ENCODE data around the gene COL8A2.

- TF ChIP-seq CTCF (IDR thresholded peaks at IDR 0.05 in 4 of 5, conservative IDR thresholded peaks at IDR 0.05 in 1 of 5) (no peak), POLR2A (IDR thresholded peaks at IDR 0.05) (no peak)
Measured at GRCh38 chr1:36128905-36129206, 3.8 kb upstream of the COL8A2 start.
